Kidney glomerular epithelial cell (primary cell): ENCODE data around the gene AP5Z1.
"Not testable (repeated sequence)": the region's sequence is repeated elsewhere in the genome, so short reads cannot be mapped to it uniquely, and the experiment has no call there.

Experiments used
- DNase-seq: peaks from one replicate; lab custom pipeline; 2025; lab: John Stamatoyannopoulos, UW

Gene AP5Z1

GRCh38 chr7:4802577-4802976 lies 27.2 kb downstream of the AP5Z1 start:
- DNase-seq: not testable (repeated sequence)

GRCh38 chr7:4803397-4804241 lies 28.2 kb downstream of the AP5Z1 start:
- no peak for DNase-seq

GRCh38 chr7:4805110-4805983 lies 29.9 kb downstream of the AP5Z1 start:
- DNase-seq: no peak

GRCh38 chr7:4805984-4806300 lies 30.5 kb downstream of the AP5Z1 start:
- DNase-seq: no peak

- no peak for DNase-seq
Observed at GRCh38 chr7:4806983-4807597, 31.7 kb downstream of the AP5Z1 start.

GRCh38 chr7:4807598-4808016 lies 32.2 kb downstream of the AP5Z1 start:
- no peak for DNase-seq

GRCh38 chr7:4808026-4808425 lies 32.6 kb downstream of the AP5Z1 start:
- no peak for DNase-seq

- no peak for DNase-seq
Observed at GRCh38 chr7:4808565-4808964, 33.1 kb downstream of the AP5Z1 start.

GRCh38 chr7:4809091-4809591 lies 33.7 kb downstream of the AP5Z1 start:
- no peak for DNase-seq

GRCh38 chr7:4809666-4810065 lies 34.2 kb downstream of the AP5Z1 start:
- peak; percentile 86 for DNase-seq

- no peak for DNase-seq
Observed at GRCh38 chr7:4814433-4814832, 39.0 kb downstream of the AP5Z1 start.

- DNase-seq: no peak
Observed at GRCh38 chr7:4815121-4815520, 39.7 kb downstream of the AP5Z1 start.

- no peak for DNase-seq
Observed at GRCh38 chr7:4815609-4816418, 40.4 kb downstream of the AP5Z1 start.

- no peak for DNase-seq
Observed at GRCh38 chr7:4816419-4817080, 41.1 kb downstream of the AP5Z1 start.

GRCh38 chr7:4817178-4817901 lies 41.9 kb downstream of the AP5Z1 start:
- no peak for DNase-seq

GRCh38 chr7:4818000-4818794 lies 42.8 kb downstream of the AP5Z1 start:
- DNase-seq: no peak

- no peak for DNase-seq
Observed at GRCh38 chr7:4819560-4820404, 44.4 kb downstream of the AP5Z1 start.

GRCh38 chr7:4820405-4820966 lies 45.1 kb downstream of the AP5Z1 start:
- no peak for DNase-seq
